Stomach (tissue), 9 donors: ENCODE data around the gene NCAPH2. TPM values are rescaled to one million over a fixed set of nuclear protein-coding genes. Genes with fewer than 3 reads are reported as not detected.

Source experiments
- DNase-seq, 2 donors: peaks; one replicate each; pipeline versions ENCODE4 v3.0.0 to v3.0.0-alpha.2; 2013 to 2019
- H3K27ac ChIP-seq, 5 donors: fragments of 200-600 bp in 4 of 5; sonication (generic) in 4 of 5; one replicate each; pipeline ENCODE4 v1.5.1; 2013 to 2019; ENCODE audit warnings: mild to moderate bottlenecking in 1 of 5, moderate library complexity in 1 of 5
- H3K27me3 ChIP-seq, 3 donors: fragments of 200-600 bp; sonication (generic); one replicate each; pipeline ENCODE4 v1.5.1; 2017 to 2019; ENCODE audit warnings: mixed run types in 1 of 3
- H3K36me3 ChIP-seq, 4 donors: fragments of 200-600 bp; sonication (generic); 1 replicate in 3 of 4; 2 replicates in 1 of 4; pipeline ENCODE4 v1.5.1; 2016 to 2019
- H3K4me1 ChIP-seq, 4 donors: fragments of 200-600 bp; sonication (generic); one replicate each; pipeline ENCODE4 v1.5.1; 2016 to 2019
- H3K4me3 ChIP-seq, 4 donors: fragments of 200-600 bp; sonication (generic) in 3 of 4; one replicate each; pipeline ENCODE4 v1.5.1; 2016 to 2019; ENCODE audit warnings: mild to moderate bottlenecking in 1 of 4
- H3K9me3 ChIP-seq, 4 donors: fragments of 200-600 bp; sonication (generic); one replicate each; pipeline ENCODE4 v1.5.1; 2016 to 2019
- CTCF ChIP-seq, 7 experiments: fragments of 450-650 bp in 4 of 7; fragments of 200-600 bp in 3 of 7; sonication (generic) in 3 of 7; IDR thresholded peaks; one replicate each; pipeline ENCODE4 v1.5.1; 2016 to 2019; ENCODE audit warnings: antibody characterized with exemption in 7 of 7, control low read depth in 2 of 7, mild to moderate bottlenecking in 1 of 7
- EP300 ChIP-seq: sonication (generic); formaldehyde crosslinking; IDR thresholded peaks from one replicate; pipeline ENCODE4 v1.6.1; 2017; ENCODE audit warnings: antibody characterized with exemption
- POLR2A ChIP-seq, 4 donors: fragments of 450-650 bp; IDR thresholded peaks; one replicate each; pipeline ENCODE4 v1.6.1; 2016; ENCODE audit warnings: antibody characterized with exemption in 4 of 4, control low read depth in 2 of 4, mild to moderate bottlenecking in 1 of 4, moderate library complexity in 1 of 4
- POLR2AphosphoS5 ChIP-seq, 3 donors: sonication (generic); formaldehyde crosslinking; IDR thresholded peaks; one replicate each; pipeline ENCODE4 v1.6.1; 2016; ENCODE audit warnings: antibody characterized with exemption in 3 of 3
- WGBS, 5 donors: extraction: QIAGEN DNeasy Blood & Tissue Kit in 3 of 5; methylation state at CpG; one replicate each; pipeline versions ENCODE4 v1.1.5 to v1.1.7; 2013 to 2018; 5-methylcytosine and 5-hydroxymethylcytosine counted together
- intact Hi-C: fragments of 100-400 bp; cut with DNase I; formaldehyde crosslinking; loops from one replicate; pipeline ENCODE4 v1.15.1; 2023; ENCODE audit warnings: low total_unique reads
- polyA plus RNA-seq, 3 donors: library from polyadenylated mRNA; stranded (reverse); fragments of 200-250 nt; gene quantifications; one replicate each; pipeline ENCODE4 v1.2.3, GENCODE V29; 2013
- total RNA-seq, 5 donors: library from RNA; depleted of rRNA; stranded (reverse); fragments of >200 nt; gene quantifications; one replicate each; pipeline versions ENCODE4 v1.1.0 to v1.2.3, GENCODE V29; 2014 to 2016
- donor health status: healthy with polysubstance abuse.
- donor health status: Bipolar disorder and iron deficiency.
- donor health status: healthy.

Gene NCAPH2
- total and polyA plus RNA-seq, 8 donors, result 12.9 to 47.9 (median 30.4) TPM

GRCh38 chr22:50464451-50464850, 43.6 kb upstream of the NCAPH2 start:
- H3K4me3 ChIP-seq, result no peak overlapping the region
- no peak for TF ChIP-seq POLR2AphosphoS5 (IDR thresholded peaks at IDR 0.05)
- TF ChIP-seq POLR2A (IDR thresholded peaks at IDR 0.05), result no peak
- no peak for TF ChIP-seq EP300
- TF ChIP-seq CTCF (IDR thresholded peaks at IDR 0.05), result no peak
- peaks cover 85 to 90% (median 89%) of the 10 kb centered on the region in 4 donors for H3K36me3 ChIP-seq
- H3K27me3 ChIP-seq, result no peaks in the 10 kb centered on the region
- H3K27ac ChIP-seq, result no peak overlapping the region
- no peaks in the 10 kb centered on the region for H3K9me3 ChIP-seq
- H3K4me1 ChIP-seq, result peaks cover 6 to 29% (median 11%) of the 10 kb centered on the region in 4 donors
- 86 to 95% (median 89%) methylated on average over 16 to 24 of the region's 24 CpGs for whole genome bisulfite sequencing, 5 donors
- DNase-seq, result no peak
- intact Hi-C loops, result no loop called here

GRCh38 chr22:50465066-50465930, 42.7 kb upstream of the NCAPH2 start:
- TF ChIP-seq EP300 (no peak), POLR2A (IDR thresholded peaks at IDR 0.05) (no peak), CTCF (IDR thresholded peaks at IDR 0.05) (no peak), POLR2AphosphoS5 (IDR thresholded peaks at IDR 0.05) (no peak)
- peaks cover 15 to 37% (median 20%) of the 10 kb centered on the region in 4 donors for H3K4me1 ChIP-seq
- H3K4me3 ChIP-seq, result no peak overlapping the region
- no peak for DNase-seq
- H3K27ac ChIP-seq, result no peak overlapping the region
- no peaks in the 10 kb centered on the region for H3K27me3 ChIP-seq
- H3K9me3 ChIP-seq, result no peaks in the 10 kb centered on the region
- 86 to 93% (median 91%) methylated on average over 21 to 30 of the region's 30 CpGs for WGBS, 5 donors
- peaks cover 77 to 82% (median 81%) of the 10 kb centered on the region in 4 donors for H3K36me3 ChIP-seq
- intact Hi-C loops, result no loop called here

GRCh38 chr22:50467341-50467740, 40.7 kb upstream of the NCAPH2 start:
- 91 to 94% (median 93%) methylated on average over 17 to 24 of the region's 24 CpGs for WGBS, 5 donors
- peaks cover 56 to 61% (median 60%) of the 10 kb centered on the region in 4 donors for H3K36me3 ChIP-seq
- no peak for DNase-seq
- no peak overlapping the region for H3K4me3 ChIP-seq
- no peaks in the 10 kb centered on the region for H3K27me3 ChIP-seq
- intact Hi-C loops, result no loop called here
- no peaks in the 10 kb centered on the region for H3K9me3 ChIP-seq
- H3K27ac ChIP-seq, result no peak overlapping the region
- no peak for TF ChIP-seq POLR2A (IDR thresholded peaks at IDR 0.05)
- TF ChIP-seq POLR2AphosphoS5 (IDR thresholded peaks at IDR 0.05), result no peak
- no peak for TF ChIP-seq EP300
- TF ChIP-seq CTCF (IDR thresholded peaks at IDR 0.05), result no peak
- peaks cover 35 to 45% (median 36%) of the 10 kb centered on the region in 4 donors for H3K4me1 ChIP-seq

- WGBS, 5 donors, result 84 to 92% (median 85%) methylated on average over 5 to 22 of the region's 22 CpGs
- H3K27ac ChIP-seq, result no peak overlapping the region
- intact Hi-C loops, result no loop called here
- no peaks in the 10 kb centered on the region for H3K27me3 ChIP-seq
- peaks cover 41 to 51% (median 41%) of the 10 kb centered on the region in 4 donors for H3K4me1 ChIP-seq
- H3K4me3 ChIP-seq, result no peak overlapping the region
- TF ChIP-seq POLR2A (IDR thresholded peaks at IDR 0.05) (no peak), POLR2AphosphoS5 (IDR thresholded peaks at IDR 0.05) (no peak)
- H3K36me3 ChIP-seq, result peaks cover 51 to 55% (median 55%) of the 10 kb centered on the region in 4 donors
- H3K9me3 ChIP-seq, result no peaks in the 10 kb centered on the region
- DNase-seq, result no peak
Observed at GRCh38 chr22:50467773-50468440, 40.1 kb upstream of the NCAPH2 start.
